ENCODE measurements around the gene PRPSAP1.

PRPSAP1 gene

GRCh38 chr17:76383546-76384221, 30.0 kb upstream of the PRPSAP1 start:
- peak; percentile 33 for DNase-seq (ENCODE audit: low read depth)

- DNase-seq (ENCODE audit: low read depth), result peak; percentile 49
These were observed 29.3 kb upstream of the PRPSAP1 start for GRCh38 chr17:76382803-76383545.

DNA sequence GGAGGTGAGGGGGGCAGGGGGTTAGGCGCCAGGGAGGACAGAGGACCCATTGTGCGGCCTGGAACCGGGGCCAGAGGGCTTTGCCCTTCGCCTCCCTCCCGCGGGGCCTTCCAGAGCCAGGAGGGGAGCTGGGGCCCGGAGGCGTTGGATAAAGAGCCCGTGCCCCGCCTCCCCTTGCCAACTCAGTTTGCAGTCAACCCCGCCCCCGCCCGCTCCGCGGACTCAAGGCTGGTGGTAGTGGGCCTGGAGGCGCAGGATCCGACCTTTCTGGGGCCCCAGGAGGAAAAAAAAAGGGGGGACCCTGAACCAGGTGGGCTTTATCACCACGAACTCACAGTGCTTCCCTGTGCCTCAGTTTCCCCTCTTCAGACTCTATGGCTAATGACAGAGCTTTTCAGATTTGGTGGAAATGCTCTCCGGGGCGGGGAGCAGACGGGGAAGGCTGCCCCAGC, 28.7 kb upstream of the PRPSAP1 start:
- DNase-seq (ENCODE audit: low read depth), result peak; percentile 10

- no peak for DNase-seq (ENCODE audit: low read depth)
These were observed 28.1 kb upstream of the PRPSAP1 start for GRCh38 chr17:76381633-76382350.

GRCh38 chr17:76379646-76380376, 26.1 kb upstream of the PRPSAP1 start:
- no peak for DNase-seq (ENCODE audit: low read depth)

DNA sequence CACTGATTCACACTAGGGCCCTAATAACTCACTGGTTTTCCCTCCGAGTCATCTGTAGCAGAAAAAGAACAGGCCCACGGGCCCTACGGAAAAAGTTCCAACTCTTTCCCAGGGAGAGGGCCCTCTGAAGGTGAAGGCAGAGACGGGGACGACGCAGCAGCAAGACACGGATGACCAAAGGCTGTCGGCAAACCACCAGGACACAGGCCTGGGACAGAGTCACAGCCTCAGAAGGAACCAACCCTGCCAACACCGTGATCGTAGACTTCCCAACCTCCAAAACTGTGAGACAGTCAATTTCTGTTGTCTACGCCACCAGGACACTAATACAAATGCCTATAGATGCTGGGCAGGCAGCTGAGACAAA, 25.5 kb upstream of the PRPSAP1 start:
- DNase-seq (ENCODE audit: low read depth), result no peak

GRCh38 chr17:76378548-76379274, 25.0 kb upstream of the PRPSAP1 start:
- no peak for DNase-seq (ENCODE audit: low read depth)

DNA sequence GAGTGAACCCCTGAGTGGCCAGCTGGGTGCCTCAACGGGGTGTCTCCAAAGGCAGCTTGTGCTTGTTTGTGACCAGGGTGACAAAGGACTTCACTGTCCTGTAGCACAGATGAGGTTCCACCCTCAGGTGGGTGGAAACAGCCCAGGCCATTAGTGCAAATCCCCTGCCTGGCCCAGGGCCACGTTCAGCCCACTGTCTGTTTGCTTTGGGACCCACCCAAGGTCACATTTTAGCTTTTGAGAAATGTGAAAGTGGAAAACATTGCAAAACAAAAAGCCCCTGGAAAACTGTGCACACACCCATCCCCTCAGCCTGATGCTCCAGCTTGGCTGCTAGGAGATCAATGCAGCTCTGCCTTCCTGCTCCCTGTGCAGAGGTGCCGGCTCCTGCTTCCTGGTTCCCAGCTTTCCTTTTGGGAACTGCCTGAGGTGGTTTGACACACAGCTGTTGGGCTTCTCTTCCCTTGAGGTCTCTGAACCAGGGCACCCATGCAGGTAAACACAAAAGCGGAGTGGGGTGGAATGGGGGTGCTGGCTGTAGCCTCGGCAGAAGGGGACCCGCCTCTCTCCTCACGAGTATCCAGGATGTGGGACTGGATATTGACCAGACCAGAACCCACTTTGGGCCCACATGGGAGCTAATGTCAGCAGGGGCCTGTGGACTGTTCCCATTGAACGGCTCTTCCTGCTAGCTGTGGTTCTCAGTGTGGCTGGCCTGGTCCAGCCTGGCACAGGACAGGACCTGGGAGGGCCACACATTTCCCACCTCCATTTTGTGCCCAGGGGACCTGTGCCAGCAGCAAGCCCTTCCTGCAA, 22.8 kb upstream of the PRPSAP1 start:
- no peak for DNase-seq (ENCODE audit: low read depth)

- no peak for DNase-seq (ENCODE audit: low read depth)
These were observed 18.2 kb upstream of the PRPSAP1 start for GRCh38 chr17:76371656-76372628.

DNA sequence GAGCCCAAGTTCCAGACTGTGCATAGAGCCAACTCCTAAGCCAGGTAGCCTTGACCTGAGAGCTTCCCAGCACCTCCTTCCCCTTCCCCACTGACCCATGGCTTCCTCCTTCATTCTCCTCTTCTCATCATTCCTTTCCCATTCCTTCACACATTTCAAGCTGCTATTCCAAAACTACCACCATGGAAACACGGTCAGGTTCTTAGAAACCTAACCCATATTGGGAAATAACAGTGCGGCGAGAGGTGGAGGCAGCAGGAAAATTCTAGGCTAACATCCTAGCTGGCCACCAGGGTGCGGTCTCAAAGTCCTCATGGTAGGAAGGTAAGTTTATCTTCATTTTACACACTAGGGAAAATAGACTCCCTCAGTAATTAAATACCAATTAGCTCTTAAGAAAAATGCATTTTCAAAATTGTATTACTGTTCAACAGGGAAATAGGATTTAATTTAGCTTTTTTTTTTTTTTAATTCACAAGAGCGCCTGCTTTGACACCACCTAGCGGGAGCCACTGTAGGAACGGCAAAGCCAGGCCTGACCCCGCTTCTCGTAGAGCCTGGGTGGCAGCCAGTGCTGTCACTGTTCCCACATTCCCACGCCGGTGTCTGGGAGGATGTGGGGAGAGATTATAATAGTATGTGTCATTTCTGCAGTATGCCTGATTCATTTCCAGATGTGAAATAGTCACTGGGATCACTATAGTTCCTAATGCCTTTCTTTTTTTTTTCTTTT, 16.7 kb upstream of the PRPSAP1 start:
- DNase-seq (ENCODE audit: low read depth), result no peak

DNA sequence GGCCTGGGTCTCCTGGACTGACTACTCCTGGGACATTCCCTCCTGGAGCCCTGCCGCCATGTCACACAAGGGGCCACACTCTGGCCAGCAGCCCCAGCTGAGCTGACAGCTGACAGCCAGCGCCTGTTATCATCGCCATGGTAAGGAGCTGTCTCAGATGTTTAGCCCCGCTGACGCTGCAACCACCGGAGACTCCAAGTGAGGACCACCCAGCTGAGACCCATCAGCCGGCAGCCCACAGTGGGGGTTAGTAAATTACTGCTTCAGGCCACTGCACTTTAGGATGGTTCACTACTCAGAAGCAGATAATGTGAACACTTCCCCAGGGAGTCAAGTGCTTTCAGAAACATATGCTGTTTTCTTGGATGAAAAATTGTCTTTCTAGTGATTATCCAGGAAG, 16.1 kb upstream of the PRPSAP1 start:
- no peak for DNase-seq (ENCODE audit: low read depth)

DNA sequence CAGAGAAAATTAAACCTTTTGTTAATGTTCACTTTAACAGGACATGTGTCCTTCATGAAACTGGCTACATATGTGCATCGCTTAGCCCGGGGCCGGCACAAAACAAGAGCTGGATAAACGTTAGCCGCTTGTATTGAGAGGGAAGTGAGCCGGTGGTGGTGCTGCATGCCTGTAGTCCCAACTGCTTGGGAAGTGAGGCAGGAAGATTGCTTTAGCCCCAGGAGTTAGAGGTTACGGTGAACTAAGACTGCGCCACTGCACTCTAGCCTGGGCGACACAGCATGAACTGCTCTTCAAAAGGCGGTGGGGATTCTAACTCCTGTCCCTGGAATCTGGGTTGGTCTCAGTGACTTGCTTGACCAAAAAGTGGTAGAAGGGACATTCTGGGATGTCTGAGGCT, 15.7 kb upstream of the PRPSAP1 start:
- no peak for DNase-seq (ENCODE audit: low read depth)

DNA sequence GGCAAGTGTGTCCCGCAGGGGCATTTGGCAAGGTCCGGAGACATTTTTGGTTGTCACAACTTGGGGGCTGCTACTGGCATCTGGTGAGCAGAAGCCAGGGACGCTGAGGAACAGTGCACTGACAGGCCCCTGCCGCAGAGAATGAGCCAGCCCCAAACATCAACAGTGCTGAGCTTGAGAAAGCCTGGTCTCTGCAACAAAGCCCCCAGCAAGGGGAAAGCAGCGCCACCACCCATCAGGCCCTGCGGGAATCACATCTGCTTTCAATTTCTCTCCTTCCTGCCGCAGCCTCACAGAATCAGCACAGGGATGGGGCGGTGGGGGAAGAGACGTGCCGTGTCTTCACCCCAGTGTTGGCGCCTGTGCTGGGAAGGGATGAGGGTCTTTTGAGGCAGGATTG, 14.8 kb upstream of the PRPSAP1 start:
- no peak for DNase-seq (ENCODE audit: low read depth)

- no peak for DNase-seq (ENCODE audit: low read depth)
These were observed 13.9 kb upstream of the PRPSAP1 start for GRCh38 chr17:76367642-76368041.

DNA sequence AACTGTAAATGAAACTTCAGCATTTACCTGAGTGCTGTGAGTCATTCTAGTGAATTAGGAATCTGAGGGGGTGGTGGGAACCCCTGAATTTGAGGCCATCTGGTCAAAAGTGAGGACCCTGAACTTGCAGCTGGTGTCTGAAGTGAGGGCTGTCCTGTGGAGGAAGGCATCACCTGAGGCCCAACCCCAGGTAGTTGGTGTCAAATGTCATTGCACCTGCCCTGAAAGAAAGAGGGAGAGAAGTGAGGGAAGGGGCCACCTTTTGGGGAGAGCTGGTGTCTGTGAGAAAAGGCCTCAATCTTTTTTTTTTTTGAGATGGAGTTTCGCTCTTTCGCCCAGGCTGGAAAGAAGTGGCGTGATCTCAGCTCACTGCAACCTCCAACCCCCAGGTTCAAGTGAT, 12.5 kb upstream of the PRPSAP1 start:
- DNase-seq (ENCODE audit: low read depth), result no peak

GRCh38 chr17:76365256-76365903, 11.7 kb upstream of the PRPSAP1 start:
- DNase-seq (ENCODE audit: low read depth), result no peak

- DNase-seq (ENCODE audit: low read depth), result no peak
These were observed 9.6 kb upstream of the PRPSAP1 start for GRCh38 chr17:76363107-76363842.

DNA sequence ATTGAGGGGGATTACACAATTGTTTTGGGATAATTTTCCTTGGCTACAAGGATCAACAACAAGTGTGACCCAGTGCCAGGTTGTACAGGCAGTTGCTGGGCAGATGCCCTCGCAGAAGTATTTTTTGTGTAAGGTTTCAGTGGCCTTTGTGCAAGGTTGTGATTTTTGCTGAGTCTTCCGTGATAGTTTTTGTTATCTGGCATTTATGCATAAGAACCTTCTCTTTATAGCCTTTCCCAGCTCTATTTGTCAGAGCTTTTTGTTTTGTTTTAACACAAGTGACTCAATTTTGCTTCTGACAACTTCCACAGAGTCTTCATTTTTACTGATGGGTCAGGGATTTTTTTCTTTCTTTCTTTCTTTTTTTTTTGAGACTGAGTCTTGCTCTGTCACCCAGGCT, 6.7 kb upstream of the PRPSAP1 start:
- no peak for DNase-seq (ENCODE audit: low read depth)

Data from stimulated activated CD4-positive, alpha-beta T cell treated with anti-CD3 and anti-CD28 coated beads, Interleukin-2, amount 100 ng/mL, for 4 hours (primary cell).